HepG2 (cell line): ENCODE measurements around the gene STX5. TPM values are rescaled to one million over a fixed set of nuclear protein-coding genes. Genes with fewer than 3 reads are reported as not detected.

Source experiments
- CBX2 ChIP-seq, 2 experiments: fragments of 200-600 bp in 1 of 2; sonication (generic); formaldehyde crosslinking in 1 of 2; IDR thresholded peaks; 2 replicates each; pipeline versions ENCODE4 v1.7.0 to v1.8.1; 2018 to 2022; ENCODE audit warnings: low read depth in 2 of 2, low read length in 1 of 2, mild to moderate bottlenecking in 1 of 2, missing genetic modification reagents in 1 of 2
- E2F5 ChIP-seq: sonication (generic); formaldehyde crosslinking; conservative IDR thresholded peaks from 2 replicates; pipeline ENCODE4 v1.4.0; 2020; ENCODE audit warnings: missing genetic modification reagents
- ELF4 ChIP-seq: sonication (generic); formaldehyde crosslinking; IDR thresholded peaks from 2 replicates; pipeline ENCODE4 v1.5.0; 2020; ENCODE audit warnings: missing genetic modification reagents, mild to moderate bottlenecking, moderate library complexity, borderline replicate concordance
- ERF ChIP-seq: IDR thresholded peaks from 2 replicates; pipeline ENCODE4 v1.6.1; 2018; ENCODE audit warnings: missing biosample characterization, missing genetic modification reagents
- GATAD1 ChIP-seq: IDR thresholded peaks from 2 replicates; pipeline ENCODE4 v1.6.1; 2016; ENCODE audit warnings: missing genetic modification reagents, missing compliant biosample characterization
- HCFC1 ChIP-seq: fragments of 150-350 bp; IDR thresholded peaks from 2 replicates; pipeline ENCODE4 v1.6.1; 2014; ENCODE audit warnings: low read depth, low read length
- HDAC6 ChIP-seq: fragments of 200-600 bp; sonication (generic); IDR thresholded peaks from 2 replicates; pipeline ENCODE4 v1.7.0; 2017; ENCODE audit warnings: mild to moderate bottlenecking, antibody characterized with exemption, low read length, low read depth
- HES4 ChIP-seq: sonication (generic); formaldehyde crosslinking; IDR thresholded peaks from 2 replicates; pipeline ENCODE4 v1.9.0; 2021; ENCODE audit warnings: mild to moderate bottlenecking, missing genetic modification reagents, borderline replicate concordance
- HMGA1 ChIP-seq: sonication (generic); formaldehyde crosslinking; conservative IDR thresholded peaks from 2 replicates; pipeline ENCODE4 v1.4.0; 2020; ENCODE audit warnings: missing genetic modification reagents
- KLF13 ChIP-seq: sonication (generic); formaldehyde crosslinking; IDR thresholded peaks from 2 replicates; pipeline ENCODE4 v1.4.0; 2020; ENCODE audit warnings: mild to moderate bottlenecking, missing genetic modification reagents
- MAZ ChIP-seq, 2 experiments: sonication (generic) in 1 of 2; formaldehyde crosslinking in 1 of 2; IDR thresholded peaks; 2 replicates each; pipeline versions ENCODE4 v1.5.0 to v1.6.1; 2012 to 2020; ENCODE audit warnings: low read depth in 2 of 2, mild to moderate bottlenecking in 2 of 2, borderline replicate concordance in 1 of 2, improper control_type of control experiment in 1 of 2, low read length in 1 of 2, missing genetic modification reagents in 1 of 2, moderate library complexity in 1 of 2
- POLR2G ChIP-seq: fragments of 200-400 bp; formaldehyde crosslinking; IDR thresholded peaks from 2 replicates; pipeline ENCODE4 v1.6.1; 2018; ENCODE audit warnings: mild to moderate bottlenecking, low read depth, low read length, moderate library complexity
- PREB ChIP-seq: sonication (generic); formaldehyde crosslinking; IDR thresholded peaks from 2 replicates; pipeline ENCODE4 v1.4.0; 2020; ENCODE audit warnings: missing genetic modification reagents
- REPIN1 ChIP-seq: sonication (generic); formaldehyde crosslinking; IDR thresholded peaks from 2 replicates; pipeline ENCODE4 v1.8.0; 2022; ENCODE audit warnings: missing genetic modification reagents, low read depth, mild to moderate bottlenecking, borderline replicate concordance
- SATB2 ChIP-seq: sonication (generic); formaldehyde crosslinking; IDR thresholded peaks from 2 replicates; pipeline ENCODE4 v1.5.0; 2020; ENCODE audit warnings: missing genetic modification reagents
- SIN3B ChIP-seq: fragments of 150-350 bp; IDR thresholded peaks from 2 replicates; pipeline ENCODE4 v1.6.1; 2014; ENCODE audit warnings: low read length
- SMAD9 ChIP-seq: sonication (generic); formaldehyde crosslinking; IDR thresholded peaks from 2 replicates; pipeline ENCODE4 v1.5.1; 2020; ENCODE audit warnings: mild to moderate bottlenecking, missing genetic modification reagents
- SMARCE1 ChIP-seq: fragments of 450-650 bp; IDR thresholded peaks from 2 replicates; pipeline ENCODE4 v1.6.1; 2017; ENCODE audit warnings: borderline replicate concordance
- SMYD3 ChIP-seq: sonication (generic); formaldehyde crosslinking; IDR thresholded peaks from 2 replicates; pipeline ENCODE4 v1.8.1; 2023; ENCODE audit warnings: mild to moderate bottlenecking, missing genetic modification reagents
- TEAD3 ChIP-seq: optimal IDR thresholded peaks from 2 replicates; pipeline ENCODE3; 2016; ENCODE audit warnings: borderline replicate concordance
- TGIF2 ChIP-seq: IDR thresholded peaks from 2 replicates; pipeline ENCODE4 v1.6.1; 2016; ENCODE audit warnings: control low read depth, missing compliant biosample characterization
- ZNF224 ChIP-seq: sonication (generic); formaldehyde crosslinking; IDR thresholded peaks from 2 replicates; pipeline ENCODE4 v1.5.0; 2020; ENCODE audit warnings: mild to moderate bottlenecking, missing genetic modification reagents
- ZNF232 ChIP-seq: sonication (generic); formaldehyde crosslinking; IDR thresholded peaks from 2 replicates; pipeline ENCODE4 v1.4.0; 2020; ENCODE audit warnings: missing genetic modification reagents, borderline replicate concordance
- ZNF382 ChIP-seq: sonication (generic); formaldehyde crosslinking; IDR thresholded peaks from 2 replicates; pipeline ENCODE4 v1.5.0; 2020; ENCODE audit warnings: missing genetic modification reagents, mild to moderate bottlenecking, borderline replicate concordance
- ZNF446 ChIP-seq: sonication (generic); formaldehyde crosslinking; IDR thresholded peaks from 2 replicates; pipeline ENCODE4 v1.5.0; 2020; ENCODE audit warnings: mild to moderate bottlenecking, missing genetic modification reagents
- ZNF468 ChIP-seq: sonication (generic); formaldehyde crosslinking; IDR thresholded peaks from 2 replicates; pipeline ENCODE4 v1.8.0; 2022; ENCODE audit warnings: mild to moderate bottlenecking, moderate library complexity, missing genetic modification reagents
- ZNF577 ChIP-seq: sonication (generic); formaldehyde crosslinking; IDR thresholded peaks from 2 replicates; pipeline ENCODE4 v1.4.0; 2020; ENCODE audit warnings: mild to moderate bottlenecking, low read depth, missing genetic modification reagents, borderline replicate concordance
- polyA plus RNA-seq, 8 experiments: library from polyadenylated mRNA; depleted of rRNA in 3 of 8; stranded (reverse) in 7 of 8; unstranded in 1 of 8; fragments of >200 nt; fragmentation: Illumina TruSeq in 4 of 8; extraction: Trizol in 4 of 8; gene quantifications; 2 replicates each; pipeline versions ENCODE4 v1.2.1 to v1.2.3, GENCODE V29; 2011 to 2016; ENCODE audit warnings: low read depth in 4 of 8, missing spikeins in 1 of 8, mixed read lengths in 1 of 8; ENCODE audit not compliant: insufficient read depth in 1 of 8
- total RNA-seq, 5 experiments: library from RNA; depleted of rRNA; stranded (reverse); fragments of >200 nt; fragmentation: Illumina TruSeq; extraction: Trizol; gene quantifications; 2 replicates each; pipeline ENCODE4 v1.2.3, GENCODE V29; 2016; ENCODE audit warnings: low read depth in 1 of 5
- TF ChIP-seq, protein P1 (sequence below): sonication (generic); formaldehyde crosslinking; IDR thresholded peaks from 2 replicates; pipeline ENCODE4 v1.8.0; 2023; ENCODE audit warnings: mild to moderate bottlenecking, missing genetic modification reagents

Gene STX5
- total and polyA plus RNA-seq, 2 of the 13 experiments (the other 11 are each of a cell fraction or from before 2014, with no cell fraction given): 26.9 to 30.0 TPM

GRCh38 chr11:62787005-62787759 is 44.7 kb downstream of the STX5 start, which contains the start of gene TMEM179B (continued):
- peak; percentile 71 for TF ChIP-seq ELF4 (CRISPR knock-in tag)
- TF ChIP-seq HDAC6: no peak
- no peak for TF ChIP-seq SMARCE1
- 0 out of 2 replicates have a peak, but pooled peaks have one; percentile 81 for TF ChIP-seq SMAD9
- no peak; the same call in 1 of the 2 replicates for TF ChIP-seq TGIF2 (CRISPR knock-in tag)
- no peak for TF ChIP-seq ZNF224 (CRISPR knock-in tag)
- TF ChIP-seq REPIN1: peak; percentile 96
- no peak for TF ChIP-seq HMGA1 (CRISPR knock-in tag)
- TF ChIP-seq POLR2G: peak; percentile 98
- no peak for TF ChIP-seq ZNF382 (CRISPR knock-in tag)
- peak; percentile 92 for TF ChIP-seq GATAD1 (CRISPR knock-in tag)
- peak; percentile 74; the same call in 1 of the 2 replicates for TF ChIP-seq MAZ (IDR thresholded peaks at IDR 0.05; ENCODE audit: borderline replicate concordance, low read depth, low read length)
- peak; percentile 91 for TF ChIP-seq MAZ (CRISPR knock-in tag; IDR thresholded peaks at IDR 0.05; ENCODE audit: low read depth)
- peak; percentile 41 for TF ChIP-seq HCFC1
- TF ChIP-seq TEAD3: peak; percentile 22
- peak; percentile 85 for TF ChIP-seq HES4 (CRISPR knock-in tag)
- TF ChIP-seq KLF13 (CRISPR knock-in tag): peak; percentile 31; the same call in 1 of the 2 replicates
- TF ChIP-seq PREB (CRISPR knock-in tag): no peak
- no peak for TF ChIP-seq SATB2 (CRISPR knock-in tag)
- peak; percentile 54; the same call in 1 of the 2 replicates for TF ChIP-seq E2F5 (CRISPR knock-in tag)
- peak; percentile 94 for TF ChIP-seq SMYD3 (CRISPR knock-in tag)
- no peak for TF ChIP-seq ZNF468 (CRISPR knock-in tag)
- peak; percentile 91 for TF ChIP-seq ERF
- peak; percentile 81 for TF ChIP-seq ZNF446
- TF ChIP-seq, protein P1, sequence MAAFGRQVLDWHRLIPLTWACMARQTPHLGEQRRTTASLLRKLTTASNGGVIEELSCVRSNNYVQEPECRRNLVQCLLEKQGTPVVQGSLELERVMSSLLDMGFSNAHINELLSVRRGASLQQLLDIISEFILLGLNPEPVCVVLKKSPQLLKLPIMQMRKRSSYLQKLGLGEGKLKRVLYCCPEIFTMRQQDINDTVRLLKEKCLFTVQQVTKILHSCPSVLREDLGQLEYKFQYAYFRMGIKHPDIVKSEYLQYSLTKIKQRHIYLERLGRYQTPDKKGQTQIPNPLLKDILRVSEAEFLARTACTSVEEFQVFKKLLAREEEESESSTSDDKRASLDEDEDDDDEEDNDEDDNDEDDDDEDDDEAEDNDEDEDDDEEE: peak; percentile 94
- TF ChIP-seq SIN3B: no peak; the same call in 1 of the 2 replicates
- TF ChIP-seq ZNF232: peak; percentile 57
- TF ChIP-seq CBX2 (IDR thresholded peaks at IDR 0.05; ENCODE audit: low read depth, low read length): no peak
- TF ChIP-seq CBX2 (CRISPR knock-in tag; IDR thresholded peaks at IDR 0.05; ENCODE audit: low read depth): no peak
- 0 out of 2 replicates have a peak, but pooled peaks have one; percentile 86 for TF ChIP-seq ZNF577
